Measurements from ENCODE around the gene MS4A1.

DNA sequence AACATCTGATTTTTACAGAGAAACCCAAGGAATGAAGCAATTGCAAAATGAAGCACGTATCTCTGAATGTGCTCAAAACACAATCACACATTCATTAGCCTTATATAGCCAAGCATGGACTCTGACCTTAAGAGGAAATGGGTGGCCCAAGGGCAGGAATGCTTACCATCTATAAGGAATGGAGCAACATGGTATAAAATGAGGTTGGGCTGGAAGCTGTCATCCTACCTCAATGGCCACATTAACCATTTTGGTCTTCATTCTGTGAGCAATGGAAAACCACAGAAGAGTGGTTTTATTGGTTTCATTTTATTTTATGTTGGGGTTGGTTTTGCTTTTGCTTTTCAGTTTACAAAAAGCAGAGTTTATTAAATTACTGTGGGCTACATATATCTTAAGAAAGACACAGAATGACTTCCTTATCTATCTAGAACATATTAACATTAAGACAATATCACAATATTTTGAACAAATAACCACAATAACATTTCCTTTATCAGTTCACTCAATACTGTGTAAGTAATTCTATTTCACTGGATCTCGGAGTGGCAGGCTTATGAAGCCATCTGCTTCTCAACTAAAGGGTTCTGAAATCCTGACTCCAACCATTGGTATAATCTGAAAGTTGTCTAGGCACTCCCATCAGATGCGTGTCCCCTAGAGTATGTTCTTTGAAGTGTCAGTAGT lies 48.7 kb downstream of the MS4A1 start:
- TF ChIP-seq, protein P1, sequence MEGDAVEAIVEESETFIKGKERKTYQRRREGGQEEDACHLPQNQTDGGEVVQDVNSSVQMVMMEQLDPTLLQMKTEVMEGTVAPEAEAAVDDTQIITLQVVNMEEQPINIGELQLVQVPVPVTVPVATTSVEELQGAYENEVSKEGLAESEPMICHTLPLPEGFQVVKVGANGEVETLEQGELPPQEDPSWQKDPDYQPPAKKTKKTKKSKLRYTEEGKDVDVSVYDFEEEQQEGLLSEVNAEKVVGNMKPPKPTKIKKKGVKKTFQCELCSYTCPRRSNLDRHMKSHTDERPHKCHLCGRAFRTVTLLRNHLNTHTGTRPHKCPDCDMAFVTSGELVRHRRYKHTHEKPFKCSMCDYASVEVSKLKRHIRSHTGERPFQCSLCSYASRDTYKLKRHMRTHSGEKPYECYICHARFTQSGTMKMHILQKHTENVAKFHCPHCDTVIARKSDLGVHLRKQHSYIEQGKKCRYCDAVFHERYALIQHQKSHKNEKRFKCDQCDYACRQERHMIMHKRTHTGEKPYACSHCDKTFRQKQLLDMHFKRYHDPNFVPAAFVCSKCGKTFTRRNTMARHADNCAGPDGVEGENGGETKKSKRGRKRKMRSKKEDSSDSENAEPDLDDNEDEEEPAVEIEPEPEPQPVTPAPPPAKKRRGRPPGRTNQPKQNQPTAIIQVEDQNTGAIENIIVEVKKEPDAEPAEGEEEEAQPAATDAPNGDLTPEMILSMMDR (IDR thresholded peaks at IDR 0.05) = no peak
- TF ChIP-seq SP1 (CRISPR knock-in tag; conservative IDR thresholded peaks at IDR 0.05) (no peak), ZNF416 (CRISPR knock-in tag; IDR thresholded peaks at IDR 0.05) (no peak), ZBTB21 (CRISPR knock-in tag; IDR thresholded peaks at IDR 0.05; ENCODE audit: borderline replicate concordance) (no peak), NFE2L1 (CRISPR knock-in tag; IDR thresholded peaks at IDR 0.05) (no peak), NFYB (CRISPR knock-in tag; conservative IDR thresholded peaks at IDR 0.05; ENCODE audit: low read depth) (no peak), ESRRA (CRISPR knock-in tag; IDR thresholded peaks at IDR 0.05; ENCODE audit: borderline replicate concordance) (no peak), ETV6 (CRISPR knock-in tag; IDR thresholded peaks at IDR 0.05) (no peak), TCF7 (CRISPR knock-in tag; IDR thresholded peaks at IDR 0.05; ENCODE audit: low read depth) (no peak)
- TF ChIP-seq, protein P2, sequence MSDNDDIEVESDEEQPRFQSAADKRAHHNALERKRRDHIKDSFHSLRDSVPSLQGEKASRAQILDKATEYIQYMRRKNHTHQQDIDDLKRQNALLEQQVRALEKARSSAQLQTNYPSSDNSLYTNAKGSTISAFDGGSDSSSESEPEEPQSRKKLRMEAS (CRISPR knock-in tag; IDR thresholded peaks at IDR 0.05) = no peak
- TF ChIP-seq, protein P3, sequence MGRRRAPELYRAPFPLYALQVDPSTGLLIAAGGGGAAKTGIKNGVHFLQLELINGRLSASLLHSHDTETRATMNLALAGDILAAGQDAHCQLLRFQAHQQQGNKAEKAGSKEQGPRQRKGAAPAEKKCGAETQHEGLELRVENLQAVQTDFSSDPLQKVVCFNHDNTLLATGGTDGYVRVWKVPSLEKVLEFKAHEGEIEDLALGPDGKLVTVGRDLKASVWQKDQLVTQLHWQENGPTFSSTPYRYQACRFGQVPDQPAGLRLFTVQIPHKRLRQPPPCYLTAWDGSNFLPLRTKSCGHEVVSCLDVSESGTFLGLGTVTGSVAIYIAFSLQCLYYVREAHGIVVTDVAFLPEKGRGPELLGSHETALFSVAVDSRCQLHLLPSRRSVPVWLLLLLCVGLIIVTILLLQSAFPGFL (CRISPR knock-in tag; IDR thresholded peaks at IDR 0.05; ENCODE audit: borderline replicate concordance) = no peak
- TF ChIP-seq, protein P4, sequence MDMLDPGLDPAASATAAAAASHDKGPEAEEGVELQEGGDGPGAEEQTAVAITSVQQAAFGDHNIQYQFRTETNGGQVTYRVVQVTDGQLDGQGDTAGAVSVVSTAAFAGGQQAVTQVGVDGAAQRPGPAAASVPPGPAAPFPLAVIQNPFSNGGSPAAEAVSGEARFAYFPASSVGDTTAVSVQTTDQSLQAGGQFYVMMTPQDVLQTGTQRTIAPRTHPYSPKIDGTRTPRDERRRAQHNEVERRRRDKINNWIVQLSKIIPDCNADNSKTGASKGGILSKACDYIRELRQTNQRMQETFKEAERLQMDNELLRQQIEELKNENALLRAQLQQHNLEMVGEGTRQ (CRISPR knock-in tag; IDR thresholded peaks at IDR 0.05) = no peak
